IMR-90 (cell line): ENCODE measurements around the gene RIMKLA. TPM values are rescaled to one million over a fixed set of nuclear protein-coding genes. Genes with fewer than 3 reads are reported as not detected.

ENCODE experiments used
- ATAC-seq: fragments of 200-7000 bp; cut with Tn5 transposase; 2 replicates; pipeline ENCODE4 v1.9.1; 2020; ENCODE audit warnings: low read depth, mild to moderate bottlenecking, moderate library complexity
- BruUV-seq: library from RNA; stranded (reverse); fragments of 400-500 nt; replicated peaks from 2 replicates; lab custom pipeline; 2021; lab: Mats Ljungman, UMichigan
- CTCF ChIA-PET: fragments of 300-600 bp; formaldehyde crosslinking; extraction: SDS; loops from one replicate; lab custom pipeline; 2021; ENCODE audit warnings: antibody characterized with exemption; lab: Yijun Ruan, JAX
- POLR2A ChIA-PET: fragments of 300-600 bp; sonication (Branson Sonifier 250); formaldehyde crosslinking; loops from one replicate; lab custom pipeline; 2022; ENCODE audit warnings: antibody characterized with exemption; ENCODE audit not compliant: unreplicated experiment; lab: Charles Lee
- DNase-seq: peaks from one replicate; pipeline ENCODE4 v3.0.0; 2013
- H2AFZ ChIP-seq: replicated peaks from 2 replicates; pipeline ENCODE3; 2013; ENCODE audit warnings: low read length, mild to moderate bottlenecking; ENCODE audit not compliant: poor library complexity
- H2AK5ac ChIP-seq: 2 replicates; pipeline ENCODE4 v1.6.1; 2013; ENCODE audit warnings: low read depth, low read length, inconsistent platforms
- H2AK9ac ChIP-seq: replicated peaks from 2 replicates; pipeline ENCODE3; 2013; ENCODE audit warnings: mild to moderate bottlenecking, low read depth, low read length, moderate library complexity; ENCODE audit not compliant: poor library complexity
- H2BK120ac ChIP-seq: 2 replicates; pipeline ENCODE4 v1.6.1; 2013; ENCODE audit warnings: low read depth, low read length, inconsistent platforms
- H2BK15ac ChIP-seq: 3 replicates; pipeline ENCODE4 v1.6.1; 2013; ENCODE audit warnings: low read depth, low read length, inconsistent platforms
- H2BK20ac ChIP-seq: 2 replicates; pipeline ENCODE4 v1.6.1; 2013; ENCODE audit warnings: low read depth, mild to moderate bottlenecking, inconsistent platforms, low read length, moderate library complexity
- H2BK5ac ChIP-seq: 2 replicates; pipeline ENCODE4 v1.6.1; 2013; ENCODE audit warnings: mild to moderate bottlenecking, low read depth, low read length, inconsistent platforms; ENCODE audit not compliant: poor library complexity, severe bottlenecking
- H3K14ac ChIP-seq: replicated peaks from 2 replicates; pipeline ENCODE4 v1.6.1; 2013; ENCODE audit warnings: low read depth, low read length, inconsistent platforms
- H3K18ac ChIP-seq: 2 replicates; pipeline ENCODE4 v1.6.1; 2013; ENCODE audit warnings: low read depth, low read length, control low read depth
- H3K23ac ChIP-seq: 2 replicates; pipeline ENCODE4 v1.6.1; 2013; ENCODE audit warnings: low read depth, low read length, inconsistent platforms
- H3K27ac ChIP-seq: 2 replicates; pipeline ENCODE4 v1.5.1; 2013; ENCODE audit warnings: mild to moderate bottlenecking, control low read depth, low read length; ENCODE audit not compliant: insufficient read depth
- H3K27me3 ChIP-seq: 2 replicates; pipeline ENCODE4 v1.6.1; 2013; ENCODE audit warnings: low read length; ENCODE audit not compliant: control insufficient read depth, insufficient read depth
- H3K36me3 ChIP-seq: 2 replicates; pipeline ENCODE4 v1.6.1; 2013; ENCODE audit warnings: low read length, mixed read lengths; ENCODE audit not compliant: control insufficient read depth, insufficient read depth
- H3K4ac ChIP-seq: 2 replicates; pipeline ENCODE4 v1.6.1; 2013; ENCODE audit warnings: low read depth, low read length, inconsistent platforms
- H3K4me1 ChIP-seq: 2 replicates; pipeline ENCODE4 v1.6.1; 2013; ENCODE audit warnings: low read length, mixed read lengths; ENCODE audit not compliant: control insufficient read depth, insufficient read depth
- H3K4me2 ChIP-seq: 2 replicates; pipeline ENCODE4 v1.6.1; 2013; ENCODE audit warnings: low read depth, mild to moderate bottlenecking, control low read depth, low read length, moderate library complexity
- H3K4me3 ChIP-seq: 2 replicates; pipeline ENCODE4 v1.5.1; 2013; ENCODE audit warnings: low read depth, mild to moderate bottlenecking, control low read depth, low read length, moderate library complexity; ENCODE audit not compliant: insufficient read depth
- H3K56ac ChIP-seq: 2 replicates; pipeline ENCODE4 v1.6.1; 2013; ENCODE audit warnings: low read length, inconsistent platforms; ENCODE audit not compliant: insufficient read depth; ENCODE audit errors: extremely low read depth
- H3K79me1 ChIP-seq, 2 experiments: 2 replicates each; pipeline ENCODE4 v1.6.1; 2013; ENCODE audit warnings: low read length in 2 of 2, inconsistent platforms in 1 of 2, low read depth in 1 of 2
- H3K9ac ChIP-seq: 2 replicates; pipeline ENCODE4 v1.6.1; 2013; ENCODE audit warnings: low read depth, low read length, control low read depth
- H3K9me1 ChIP-seq: 2 replicates; pipeline ENCODE4 v1.6.1; 2013; ENCODE audit warnings: low read length, inconsistent platforms; ENCODE audit not compliant: insufficient read depth
- H3K9me3 ChIP-seq: 2 replicates; pipeline ENCODE4 v1.6.1; 2013; ENCODE audit warnings: low read length; ENCODE audit not compliant: control insufficient read depth, insufficient read depth
- H4K20me1 ChIP-seq: 2 replicates; pipeline ENCODE4 v1.6.1; 2013; ENCODE audit warnings: low read length, inconsistent platforms; ENCODE audit not compliant: insufficient read depth
- H4K5ac ChIP-seq: 2 replicates; pipeline ENCODE4 v1.6.1; 2013; ENCODE audit warnings: mild to moderate bottlenecking, low read depth, low read length, control low read depth
- H4K8ac ChIP-seq, 2 experiments: 2 replicates each; pipeline ENCODE4 v1.6.1; 2013; ENCODE audit warnings: low read depth in 2 of 2, low read length in 2 of 2, control low read depth in 1 of 2, inconsistent platforms in 1 of 2
- H4K91ac ChIP-seq: 2 replicates; pipeline ENCODE4 v1.6.1; 2013; ENCODE audit warnings: low read depth, low read length, inconsistent platforms; ENCODE audit not compliant: insufficient read depth
- BHLHE40 ChIP-seq: fragments of 150-350 bp; IDR thresholded peaks from 2 replicates; pipeline ENCODE4 v1.6.1; 2016; ENCODE audit warnings: mild to moderate bottlenecking, low read depth, low read length
- CEBPB ChIP-seq: IDR thresholded peaks from 2 replicates; pipeline ENCODE4 v1.6.1; 2012; ENCODE audit warnings: low read depth, low read length, improper control_type of control experiment
- CHD1 ChIP-seq: IDR thresholded peaks from 2 replicates; pipeline ENCODE4 v1.6.1; 2012; ENCODE audit warnings: low read depth, low read length, improper control_type of control experiment
- CTCF ChIP-seq: conservative IDR thresholded peaks from 2 replicates; pipeline ENCODE4 v1.5.1; 2012; ENCODE audit warnings: mild to moderate bottlenecking, low read depth, low read length, improper control_type of control experiment
- MAFK ChIP-seq: IDR thresholded peaks from 2 replicates; pipeline ENCODE4 v1.6.1; 2012; ENCODE audit warnings: low read depth, low read length, improper control_type of control experiment
- RFX5 ChIP-seq: IDR thresholded peaks from 2 replicates; pipeline ENCODE4 v1.8.0; 2012; ENCODE audit warnings: low read depth, mild to moderate bottlenecking, low read length, moderate library complexity
- WGBS, 2 experiments: methylation state at CpG; one replicate each; pipeline versions ENCODE4 v1.1.5 to v1.1.7; 2013; ENCODE audit warnings: missing lambda C conversion rate in 2 of 2; ENCODE audit not compliant: insufficient read length in 1 of 2; ENCODE audit errors: extremely low coverage in 2 of 2; 5-methylcytosine and 5-hydroxymethylcytosine counted together
- dilution Hi-C: fragments of 300-500 bp; cut with HindIII; formaldehyde crosslinking; loops from one replicate; pipeline ENCODE4 v1.14.3; 2018; ENCODE audit warnings: low sequenced_read_pairs; ENCODE audit not compliant: unreplicated experiment
- in situ Hi-C: fragments of 300-500 bp; cut with MboI; formaldehyde crosslinking; loops from 3 replicates; pipeline ENCODE4 v1.14.3; 2019; ENCODE audit warnings: low sequenced_read_pairs, inconsistent platforms, mixed read lengths
- intact Hi-C: fragments of 100-400 bp; cut with micrococcal nuclease; formaldehyde crosslinking; loops from 2 replicates; pipeline ENCODE4 v1.10.0; 2022
- polyA plus RNA-seq, 3 experiments: library from polyadenylated mRNA; depleted of rRNA; stranded (reverse); fragments of >200 nt; gene quantifications; 2 replicates each; pipeline ENCODE4 v1.2.3, GENCODE V29; 2012; ENCODE audit warnings: low replicate concordance in 1 of 3
- total RNA-seq: library from RNA; depleted of rRNA; stranded (reverse); fragments of >200 nt; gene quantifications from 2 replicates; pipeline ENCODE4 v1.2.3, GENCODE V29; 2012

RIMKLA gene
- total and polyA plus RNA-seq, 2 of the 4 experiments (the other 2 are of a cell fraction) = not detected

GRCh38 chr1:42340093-42340492 lies 40.5 kb upstream of the RIMKLA start:
- POLR2A ChIA-PET = no interaction called here
- Histone ChIP-seq H3K36me3 (no peaks in the 10 kb centered on the region), H2AK9ac (no peak overlapping the region), H3K79me1 (peaks cover 0 to 9% of the 10 kb centered on the region in 2 experiments; a peak in 2 of 4 replicates), H2BK120ac (no peak overlapping the region), H4K8ac (no peak overlapping the region), H3K27ac (no peak overlapping the region), H3K14ac (no peak overlapping the region), H2AFZ (no peak overlapping the region), H3K4ac (no peak overlapping the region), H4K91ac (no peak overlapping the region), H3K9me3 (no peaks in the 10 kb centered on the region), H2BK15ac (no peak overlapping the region), H3K9ac (no peak overlapping the region), H2BK20ac (no peak overlapping the region), H4K20me1 (no peaks in the 10 kb centered on the region), H3K18ac (no peak overlapping the region), H2BK5ac (no peak overlapping the region), H4K5ac (no peak overlapping the region), H3K9me1 (no peaks in the 10 kb centered on the region), H3K4me2 (no peak overlapping the region), H3K23ac (no peak overlapping the region), H3K4me3 (no peak overlapping the region), H3K27me3 (peaks cover 2% of the 10 kb centered on the region; the same call in 1 of the 2 replicates), H2AK5ac (no peak overlapping the region), H3K56ac (no peak overlapping the region), H3K4me1 (no peaks in the 10 kb centered on the region)
- no CpG with 5 or more reads among the region's 2 CpGs for WGBS, 2 experiments
- in situ Hi-C loops (no loop called here), intact Hi-C loops (loop anchor here (5.0 kb wide), 1 partner anchor 342 kb away; the partner anchor contains the start of gene YBX1), dilution Hi-C loops (no loop called here)
- DNase-seq = peak; percentile 16
- BruUV-seq = no TSS peak
- CTCF ChIA-PET = interaction anchor here (0.9 kb wide), 1 partner anchor 166 kb away, joined by 4 read pairs; no protein-coding TSS in a partner anchor
- TF ChIP-seq CEBPB (no peak), BHLHE40 (no peak), RFX5 (no peak), CHD1 (no peak), CTCF (no peak), MAFK (no peak)
- no peak for ATAC-seq
